Superior temporal gyrus (tissue), 1 donor: Measurements from ENCODE around the gene GPM6B.
A peak's percentile ranks its signal among the peaks of the same experiment; 100 is the strongest.

Source experiments
- DNase-seq: peaks from one replicate; pipeline ENCODE4 v3.0.0-alpha.2; 2016; ENCODE audit errors: extremely low spot score

Gene GPM6B

GRCh38 chrX:13825178-13825762, 8.4 kb upstream of the GPM6B start:
- DNase-seq: no peak

GRCh38 chrX:13824746-13825145, 7.9 kb upstream of the GPM6B start:
- DNase-seq: no peak

- no peak for DNase-seq
Observed at GRCh38 chrX:13821738-13822137, 4.8 kb upstream of the GPM6B start.

- DNase-seq: no peak
Observed at GRCh38 chrX:13816176-13816575, 717 bp downstream of the GPM6B start.

GRCh38 chrX:13815664-13816063, 1.2 kb downstream of the GPM6B start:
- no peak for DNase-seq

- no peak for DNase-seq
Observed at GRCh38 chrX:13808865-13809264, 8.0 kb downstream of the GPM6B start.

GRCh38 chrX:13808293-13808692, 8.6 kb downstream of the GPM6B start:
- no peak for DNase-seq

- no peak for DNase-seq
Observed at GRCh38 chrX:13805241-13805640, 11.7 kb downstream of the GPM6B start.

GRCh38 chrX:13803116-13803515, 13.8 kb downstream of the GPM6B start:
- DNase-seq: no peak

- DNase-seq: no peak
Observed at GRCh38 chrX:13798184-13798583, 18.7 kb downstream of the GPM6B start.

- DNase-seq: no peak
Observed at GRCh38 chrX:13797512-13797911, 19.4 kb downstream of the GPM6B start.

GRCh38 chrX:13794417-13794816, 22.5 kb downstream of the GPM6B start:
- DNase-seq: no peak

- DNase-seq: no peak
Observed at GRCh38 chrX:13793897-13794296, 23.0 kb downstream of the GPM6B start.

- DNase-seq: peak; percentile 79
Observed at GRCh38 chrX:13791559-13791958, 25.3 kb downstream of the GPM6B start.

- DNase-seq: no peak
Observed at GRCh38 chrX:13791145-13791544, 25.7 kb downstream of the GPM6B start.

GRCh38 chrX:13790206-13791131, 26.4 kb downstream of the GPM6B start:
- no peak for DNase-seq

GRCh38 chrX:13786048-13786447, 30.8 kb downstream of the GPM6B start:
- no peak for DNase-seq

GRCh38 chrX:13780868-13781427, 35.9 kb downstream of the GPM6B start:
- DNase-seq: no peak

GRCh38 chrX:13778916-13779315, 38.0 kb downstream of the GPM6B start:
- DNase-seq: no peak

- DNase-seq: no peak
Observed at GRCh38 chrX:13776387-13776786, 40.5 kb downstream of the GPM6B start.

GRCh38 chrX:13775837-13776236, 41.1 kb downstream of the GPM6B start:
- no peak for DNase-seq

- no peak for DNase-seq
Observed at GRCh38 chrX:13774696-13775095, 42.2 kb downstream of the GPM6B start.

- DNase-seq: peak; percentile 10
Observed at GRCh38 chrX:13770013-13770535, 46.8 kb downstream of the GPM6B start.
